Inferior parietal cortex (tissue), 1 donor: ENCODE results near the gene EMID1.

ENCODE experiments used
- DNase-seq: peaks from one replicate; pipeline ENCODE4 v3.0.0-alpha.2; 2016; ENCODE audit errors: extremely low spot score

EMID1 gene

GRCh38 chr22:29205594-29206371 lies at the start of gene EMID1:
TSS of gene EMID1 (plus strand) at chr22:29205896. CDS start at chr22:29206039, 143 bp downstream.
- DNase-seq: no peak

DNA sequence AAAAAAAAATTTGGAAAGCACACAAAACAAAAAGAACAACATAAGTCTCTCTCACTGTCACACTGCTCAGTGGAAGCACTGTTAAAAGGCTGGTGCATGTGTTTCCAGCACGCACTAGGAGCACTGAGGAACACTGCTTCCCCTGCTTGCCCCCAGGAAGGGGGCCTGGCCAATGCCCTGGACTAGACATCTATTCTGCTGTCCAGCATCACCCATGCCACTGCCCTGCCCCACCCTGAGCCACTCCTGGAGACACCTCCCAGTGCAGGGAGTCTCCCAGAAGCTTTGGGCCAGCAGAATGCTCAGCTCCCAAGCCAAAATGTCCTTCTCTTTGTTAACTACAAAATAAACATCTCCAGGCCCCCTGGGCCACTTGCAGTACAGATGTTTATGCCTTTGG lies 49.7 kb upstream of the EMID1 start:
- DNase-seq: no peak

DNA sequence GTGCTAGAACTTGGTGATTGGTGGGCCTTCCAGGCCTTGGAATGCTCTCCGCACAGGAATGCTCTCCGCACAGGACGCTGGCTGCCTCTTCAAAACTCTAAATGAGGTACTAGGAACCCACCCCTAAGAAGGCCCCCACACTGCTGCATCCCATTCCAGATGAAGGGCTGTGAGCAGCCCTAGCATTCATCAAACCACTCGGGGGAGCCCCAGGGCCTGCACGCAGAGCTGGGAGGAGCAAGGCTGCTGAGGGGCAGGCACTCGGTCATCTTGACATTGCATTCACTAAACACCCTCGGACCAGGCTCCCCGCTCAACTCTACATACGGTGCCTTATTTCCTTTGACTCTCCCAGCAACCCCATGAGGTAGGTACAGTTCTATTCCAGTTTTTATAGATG lies 49.2 kb upstream of the EMID1 start:
- no peak for DNase-seq

GRCh38 chr22:29157759-29158535 lies 47.7 kb upstream of the EMID1 start:
- DNase-seq: no peak

GRCh38 chr22:29158546-29158945 lies 47.1 kb upstream of the EMID1 start:
- no peak for DNase-seq

DNA sequence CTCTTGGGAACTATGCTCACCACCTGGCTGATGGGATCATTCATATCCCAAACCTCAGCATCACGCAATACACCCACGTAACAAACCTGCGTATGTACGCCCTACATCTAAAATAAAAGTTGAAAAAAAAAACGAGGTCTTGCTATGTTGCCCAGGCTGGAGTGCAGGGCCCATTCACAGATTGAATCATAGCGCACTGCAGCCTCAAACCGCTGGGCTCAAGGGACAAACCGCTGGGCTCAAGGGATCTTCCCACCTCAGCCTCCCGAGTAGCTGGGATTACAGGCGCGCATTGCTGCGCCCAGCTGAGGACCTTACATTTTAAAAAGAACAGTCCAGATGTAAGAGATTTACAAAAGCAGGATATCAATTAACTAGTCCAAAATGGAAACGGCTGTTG lies 41.9 kb upstream of the EMID1 start:
- no peak for DNase-seq

DNA sequence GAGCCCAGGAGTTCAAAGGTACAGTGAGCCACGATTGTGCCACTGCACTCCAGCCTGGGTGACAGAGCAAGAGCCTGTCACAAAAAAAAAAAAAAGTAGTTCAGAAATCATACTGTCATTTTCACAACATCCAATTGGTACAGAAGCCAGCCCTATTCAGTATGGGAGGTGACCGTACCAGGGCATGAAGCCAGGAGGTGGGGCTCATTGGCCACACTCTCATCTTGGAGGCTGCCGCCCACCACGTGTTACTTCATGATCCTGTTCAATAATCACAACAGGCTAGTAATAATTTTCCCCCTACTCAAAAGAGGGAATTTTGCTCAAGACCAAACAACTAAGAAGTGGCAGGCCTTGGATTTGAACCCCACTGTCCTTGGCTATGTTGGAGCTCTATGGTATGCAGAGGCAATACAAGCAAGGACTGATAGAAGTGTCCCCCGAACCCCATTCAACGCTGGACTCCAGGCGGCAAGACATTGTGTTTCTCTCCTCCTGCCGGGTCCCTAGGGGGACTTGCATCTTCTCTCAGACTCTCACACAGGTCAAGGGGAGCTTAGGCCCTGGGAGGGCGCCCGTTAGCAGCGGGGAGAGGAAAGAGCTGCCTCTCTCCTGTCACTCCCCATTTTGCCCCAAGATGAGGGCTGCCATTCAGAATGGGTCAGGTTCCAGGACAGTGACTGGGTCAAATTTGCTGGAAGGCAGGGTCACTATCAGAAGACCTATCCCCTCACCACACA lies 40.2 kb upstream of the EMID1 start:
- no peak for DNase-seq

DNA sequence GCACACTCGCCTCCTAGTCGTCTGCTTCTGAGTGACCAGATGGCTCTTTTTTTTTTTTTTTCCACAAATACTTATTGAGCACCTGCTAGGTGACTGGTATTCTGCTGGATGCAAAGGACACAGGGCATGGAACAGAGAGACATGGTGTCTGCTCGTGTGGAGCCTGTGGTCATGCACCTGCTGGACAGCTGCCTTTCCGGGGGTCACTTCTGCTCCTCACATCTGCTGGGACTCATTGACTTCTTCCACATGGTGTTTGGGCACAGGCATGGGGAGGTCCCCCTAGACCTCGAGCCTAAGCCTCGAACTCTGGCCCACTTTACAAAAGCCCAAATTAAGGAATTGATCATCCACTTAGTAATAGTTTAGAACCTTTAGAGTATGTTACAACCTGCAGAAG lies 39.5 kb upstream of the EMID1 start:
- no peak for DNase-seq

GRCh38 chr22:29167032-29167911 lies 38.4 kb upstream of the EMID1 start:
- DNase-seq: no peak

GRCh38 chr22:29171721-29172120 lies 34.0 kb upstream of the EMID1 start:
- DNase-seq: no peak

DNA sequence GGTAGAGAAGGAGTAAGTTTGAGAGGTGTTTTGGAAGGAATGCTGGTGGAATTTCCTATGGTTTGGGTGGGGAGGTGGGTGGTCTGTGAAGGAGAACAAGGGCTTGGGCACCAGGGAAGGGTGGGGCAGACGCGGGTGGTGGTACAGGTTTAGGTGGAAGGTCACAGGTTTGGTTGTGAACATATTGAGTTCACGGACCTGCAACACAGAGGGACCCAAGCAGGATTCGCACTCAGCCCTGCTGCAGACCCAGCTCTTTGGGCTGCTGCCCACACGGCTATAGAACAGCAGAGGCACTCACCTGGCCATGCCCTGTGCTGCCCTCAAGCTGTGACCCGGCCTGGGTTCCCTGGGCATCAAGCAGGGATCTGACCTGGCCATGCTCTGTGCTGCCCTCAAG lies 33.5 kb upstream of the EMID1 start:
- DNase-seq: no peak

- DNase-seq: no peak
Measured at GRCh38 chr22:29175312-29175835, 30.3 kb upstream of the EMID1 start.

GRCh38 chr22:29183971-29184848 lies 21.5 kb upstream of the EMID1 start:
- DNase-seq: no peak

- no peak for DNase-seq
Measured at GRCh38 chr22:29184849-29185490, 20.7 kb upstream of the EMID1 start.

GRCh38 chr22:29186302-29186701 lies 19.4 kb upstream of the EMID1 start:
- no peak for DNase-seq

DNA sequence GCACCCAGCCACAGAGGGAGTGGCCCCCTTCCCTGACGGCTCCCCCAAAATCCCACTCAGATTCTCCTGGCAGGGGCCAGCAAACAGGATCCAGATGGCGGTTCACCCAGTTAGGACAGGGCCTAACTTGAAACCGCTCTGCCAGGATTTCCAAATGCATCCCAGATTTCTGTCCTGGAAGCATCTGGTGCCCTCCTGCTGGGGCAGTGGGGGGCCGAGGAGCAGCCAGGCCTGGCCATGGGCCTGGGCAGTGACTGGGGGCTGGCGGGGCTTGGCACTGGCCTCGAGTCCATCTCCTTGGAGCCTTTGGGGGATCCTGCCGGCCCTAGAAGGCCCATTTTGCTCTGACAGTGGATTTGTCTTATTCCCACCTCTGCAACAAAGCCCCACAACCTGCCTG lies 17.9 kb upstream of the EMID1 start:
- DNase-seq: no peak

DNA sequence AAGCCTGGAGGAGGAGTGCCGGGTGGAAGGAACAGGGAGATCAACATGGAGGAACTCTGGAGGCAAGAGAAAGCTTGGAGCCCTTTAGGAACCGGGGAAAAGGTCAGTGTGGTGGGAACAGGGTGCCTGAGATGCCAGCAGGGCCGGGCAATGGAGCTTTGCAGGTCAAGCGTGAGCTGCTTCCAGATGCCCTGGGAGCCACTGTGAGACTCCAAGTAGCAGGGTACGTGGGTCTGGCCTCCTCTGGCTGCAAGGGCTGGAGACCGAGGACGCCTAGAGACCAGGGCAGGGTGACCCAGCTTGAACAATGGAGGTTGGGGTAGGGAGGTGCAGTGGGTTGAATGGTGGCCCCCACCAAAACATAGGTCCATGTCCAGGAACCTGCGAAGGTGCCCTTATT lies 15.6 kb upstream of the EMID1 start:
- no peak for DNase-seq

GRCh38 chr22:29190918-29191317 lies 14.8 kb upstream of the EMID1 start:
- no peak for DNase-seq

DNA sequence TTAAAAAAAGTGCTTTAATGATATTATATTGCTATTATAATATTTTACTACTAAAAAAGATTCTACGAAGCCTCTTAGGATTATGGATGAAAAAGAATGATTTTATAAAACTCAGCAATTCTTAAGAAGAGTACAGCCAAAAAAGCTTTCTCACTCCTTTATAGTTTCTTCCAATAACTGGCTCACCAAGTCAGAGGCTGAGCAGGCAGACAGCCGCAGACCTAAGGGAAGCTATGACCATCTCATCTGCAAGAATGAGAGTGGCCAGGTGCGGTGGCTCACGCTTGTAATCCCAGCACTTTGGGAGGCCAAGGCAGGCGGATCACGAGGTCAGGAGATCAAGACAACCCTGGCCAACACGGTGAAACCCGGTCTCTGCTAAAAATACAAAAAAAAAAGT lies 12.7 kb upstream of the EMID1 start:
- DNase-seq: no peak

DNA sequence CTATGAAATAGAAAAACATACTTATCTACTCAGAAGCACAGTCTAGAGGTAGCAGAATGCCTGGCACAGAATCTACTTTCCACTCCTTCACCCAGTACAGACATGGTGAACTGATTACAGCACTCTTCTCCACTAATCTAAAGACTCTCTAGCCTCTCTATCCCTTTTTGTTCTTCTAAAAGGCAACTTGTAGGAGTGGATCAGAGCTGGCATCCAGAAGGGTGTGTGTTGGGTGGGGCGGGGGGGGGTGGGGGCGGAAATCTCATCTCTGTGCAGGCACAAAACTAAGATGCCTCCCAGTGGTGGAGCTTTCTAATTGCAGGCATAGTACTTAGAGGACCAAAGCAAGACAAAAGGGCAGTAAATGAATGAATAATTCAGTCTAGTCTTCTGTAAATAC lies 11.5 kb upstream of the EMID1 start:
- DNase-seq: no peak
